Measurements from ENCODE around the gene EBF3.

The EBF3 gene

GRCh38 chr10:129945526-129945925 is 18.5 kb downstream of the EBF3 start:
- DNase-seq (ENCODE audit: low spot score): no peak
- no peak for TF ChIP-seq CTCF (IDR thresholded peaks at IDR 0.05; ENCODE audit: extremely low read depth, insufficient read depth, missing control alignments)
- in situ Hi-C loops (cut with MboI; ENCODE audit: low pct_unique_long_range_greater_than_20kb, low sequenced_read_pairs, unreplicated experiment): no loop called here

- no peak for DNase-seq (ENCODE audit: low spot score)
- in situ Hi-C loops (cut with MboI; ENCODE audit: low pct_unique_long_range_greater_than_20kb, low sequenced_read_pairs, unreplicated experiment): no loop called here
- TF ChIP-seq CTCF (IDR thresholded peaks at IDR 0.05; ENCODE audit: extremely low read depth, insufficient read depth, missing control alignments): no peak
Measured at GRCh38 chr10:129945064-129945463, 19.0 kb downstream of the EBF3 start.

- TF ChIP-seq CTCF (IDR thresholded peaks at IDR 0.05; ENCODE audit: extremely low read depth, insufficient read depth, missing control alignments): no peak
- DNase-seq (ENCODE audit: low spot score): no peak
- in situ Hi-C loops (cut with MboI; ENCODE audit: low pct_unique_long_range_greater_than_20kb, low sequenced_read_pairs, unreplicated experiment): no loop called here
Measured at GRCh38 chr10:129944456-129944855, 19.6 kb downstream of the EBF3 start.

- no peak for DNase-seq (ENCODE audit: low spot score)
- in situ Hi-C loops (cut with MboI; ENCODE audit: low pct_unique_long_range_greater_than_20kb, low sequenced_read_pairs, unreplicated experiment): no loop called here
- no peak for TF ChIP-seq CTCF (IDR thresholded peaks at IDR 0.05; ENCODE audit: extremely low read depth, insufficient read depth, missing control alignments)
Measured at GRCh38 chr10:129942936-129943715, 20.9 kb downstream of the EBF3 start.

- no peak for TF ChIP-seq CTCF (IDR thresholded peaks at IDR 0.05; ENCODE audit: extremely low read depth, insufficient read depth, missing control alignments)
- in situ Hi-C loops (cut with MboI; ENCODE audit: low pct_unique_long_range_greater_than_20kb, low sequenced_read_pairs, unreplicated experiment): no loop called here
- DNase-seq (ENCODE audit: low spot score): no peak
Measured at GRCh38 chr10:129942391-129942790, 21.7 kb downstream of the EBF3 start.

GRCh38 chr10:129942019-129942277 is 22.1 kb downstream of the EBF3 start:
- in situ Hi-C loops (cut with MboI; ENCODE audit: low pct_unique_long_range_greater_than_20kb, low sequenced_read_pairs, unreplicated experiment): no loop called here
- no peak for DNase-seq (ENCODE audit: low spot score)

More at GRCh38 chr10:129942019-129942277, 22.1 kb downstream of the EBF3 start:
- TF ChIP-seq CTCF (IDR thresholded peaks at IDR 0.05; ENCODE audit: extremely low read depth, insufficient read depth, missing control alignments): no peak
